K562 (cell line): Measurements from ENCODE around the gene FTH1. TPM values are rescaled to one million over a fixed set of nuclear protein-coding genes. Genes with fewer than 3 reads are reported as not detected.

Experiments used
- ARID2 ChIP-seq: fragments of 450-650 bp; IDR thresholded peaks from 2 replicates; pipeline ENCODE4 v1.6.1; 2017; ENCODE audit warnings: antibody characterized with exemption, mild to moderate bottlenecking
- ATF1 ChIP-seq, 2 experiments: fragments of 450-650 bp in 1 of 2; IDR thresholded peaks; 2 replicates each; pipeline ENCODE4 v1.6.1; 2016; ENCODE audit warnings: missing compliant biosample characterization in 1 of 2, missing genetic modification characterization in 1 of 2
- ATF6 ChIP-seq: sonication (generic); formaldehyde crosslinking; IDR thresholded peaks from 2 replicates; pipeline ENCODE4 v1.4.0; 2020; ENCODE audit warnings: mild to moderate bottlenecking, missing genetic modification reagents
- CBX1 ChIP-seq: sonication (generic); IDR thresholded peaks from 2 replicates; pipeline ENCODE4 v1.6.1; 2016; ENCODE audit warnings: antibody characterized with exemption, low read depth, mild to moderate bottlenecking
- FOSL1 ChIP-seq: fragments of 200-800 bp; sonication (Bioruptor generic); conservative IDR thresholded peaks from 2 replicates; pipeline ENCODE4 v1.6.1; 2016; ENCODE audit warnings: missing genetic modification characterization, missing compliant biosample characterization
- KDM5B ChIP-seq: fragments of 200-600 bp; sonication (generic); IDR thresholded peaks from 2 replicates; pipeline ENCODE4 v1.6.1; 2012; ENCODE audit warnings: low read depth, mild to moderate bottlenecking, moderate library complexity, low read length, control low read depth, inconsistent platforms; ENCODE audit not compliant: insufficient replicate concordance
- LCOR ChIP-seq: sonication (generic); formaldehyde crosslinking; IDR thresholded peaks from 2 replicates; pipeline ENCODE4 v1.8.0; 2022; ENCODE audit warnings: mild to moderate bottlenecking, missing genetic modification reagents
- MYBL2 ChIP-seq, 2 experiments: fragments of 450-650 bp in 1 of 2; sonication (generic) in 1 of 2; formaldehyde crosslinking in 1 of 2; IDR thresholded peaks; 2 replicates each; pipeline versions ENCODE4 v1.6.1 to v1.8.1; 2017 to 2022; ENCODE audit warnings: borderline replicate concordance in 1 of 2, inconsistent platforms in 1 of 2, low read depth in 1 of 2, mild to moderate bottlenecking in 1 of 2, missing genetic modification reagents in 1 of 2, moderate library complexity in 1 of 2
- NFIC ChIP-seq: fragments of 450-650 bp; IDR thresholded peaks from 2 replicates; pipeline ENCODE4 v1.6.1; 2017; ENCODE audit warnings: mild to moderate bottlenecking, inconsistent platforms
- NRF1 ChIP-seq, 2 experiments: fragments of 450-650 bp; IDR thresholded peaks in 1 of 2; conservative IDR thresholded peaks in 1 of 2; 2 replicates each; pipeline ENCODE4 v1.6.1; 2014; ENCODE audit warnings: mild to moderate bottlenecking in 2 of 2
- PCBP1 ChIP-seq: fragments of 200-400 bp; formaldehyde crosslinking; IDR thresholded peaks from 2 replicates; pipeline ENCODE4 v1.6.1; 2018; ENCODE audit warnings: mild to moderate bottlenecking, low read depth, low read length; ENCODE audit not compliant: poor library complexity, severe bottlenecking
- PHF21A ChIP-seq: fragments of 450-650 bp; IDR thresholded peaks from 2 replicates; pipeline ENCODE4 v1.6.1; 2017; ENCODE audit warnings: low read depth, borderline replicate concordance
- PRMT5 ChIP-seq: sonication (generic); formaldehyde crosslinking; IDR thresholded peaks from 2 replicates; pipeline ENCODE4 v1.5.0; 2020; ENCODE audit warnings: missing genetic modification reagents
- PTTG1 ChIP-seq: fragments of 450-650 bp; IDR thresholded peaks from 2 replicates; pipeline ENCODE4 v1.6.1; 2016; ENCODE audit warnings: low read depth, mild to moderate bottlenecking, missing genetic modification characterization, missing compliant biosample characterization
- PURB ChIP-seq: sonication (generic); formaldehyde crosslinking; IDR thresholded peaks from 2 replicates; pipeline ENCODE4 v1.9.0; 2021; ENCODE audit warnings: low read depth, mild to moderate bottlenecking, missing genetic modification reagents
- RAD21 ChIP-seq, 2 experiments: fragments of 250-450 bp in 1 of 2; fragments of 450-650 bp in 1 of 2; sonication (Bioruptor Pico) in 1 of 2; formaldehyde crosslinking in 1 of 2; IDR thresholded peaks in 1 of 2; conservative IDR thresholded peaks in 1 of 2; 2 replicates each; pipeline versions ENCODE4 v1.4.0 to v1.8.0; 2020 to 2022; ENCODE audit warnings: mild to moderate bottlenecking in 2 of 2, moderate library complexity in 1 of 2
- STAT5A ChIP-seq: IDR thresholded peaks from 2 replicates; pipeline ENCODE4 v1.6.1; 2012; ENCODE audit warnings: low read length, inconsistent platforms, borderline replicate concordance
- USF2 ChIP-seq: sonication (generic); formaldehyde crosslinking; IDR thresholded peaks from 2 replicates; pipeline ENCODE4 v1.5.0; 2020; ENCODE audit warnings: missing genetic modification reagents
- ZNF134 ChIP-seq: fragments of 250-450 bp; sonication (Bioruptor Pico); conservative IDR thresholded peaks from 2 replicates; pipeline ENCODE4 v1.4.0; 2020
- ZNF347 ChIP-seq: fragments of 450-650 bp; formaldehyde crosslinking; IDR thresholded peaks from 2 replicates; pipeline ENCODE4 v1.4.0; 2020; ENCODE audit warnings: low read depth, mild to moderate bottlenecking, moderate library complexity
- polyA plus RNA-seq, 8 experiments: library from polyadenylated mRNA; depleted of rRNA in 4 of 8; stranded (reverse) in 5 of 8; unstranded in 3 of 8; fragments of >200 nt; fragmentation: Nextera tagmentation in 2 of 8; fragmentation: Illumina TruSeq in 1 of 8; extraction: Ambion mirVana in 2 of 8; extraction: Trizol in 1 of 8; gene quantifications; 2 replicates each; pipeline versions ENCODE4 v1.2.1 to v1.2.3, GENCODE V29; 2011 to 2014; ENCODE audit warnings: inconsistent platforms in 1 of 8, missing spikeins in 1 of 8
- total RNA-seq, 7 experiments: library from RNA; depleted of rRNA in 6 of 7; stranded (reverse); fragments of >200 nt in 6 of 7; fragmentation: Illumina TruSeq in 2 of 7; extraction: Trizol in 2 of 7; gene quantifications; 2 replicates each; pipeline versions ENCODE4 v1.2.1 to v1.2.3, GENCODE V29; 2011 to 2021; ENCODE audit warnings: low replicate concordance in 1 of 7
- TF ChIP-seq, protein P1 (sequence below): IDR thresholded peaks from 2 replicates; pipeline ENCODE4 v1.6.1; 2014; ENCODE audit warnings: antibody characterized with exemption

FTH1 gene
- total and polyA plus RNA-seq, 9 of the 15 experiments (the other 6 are each of a cell fraction or from before 2014, with no cell fraction given), result 370 to 3,146 (median 802) TPM

DNA sequence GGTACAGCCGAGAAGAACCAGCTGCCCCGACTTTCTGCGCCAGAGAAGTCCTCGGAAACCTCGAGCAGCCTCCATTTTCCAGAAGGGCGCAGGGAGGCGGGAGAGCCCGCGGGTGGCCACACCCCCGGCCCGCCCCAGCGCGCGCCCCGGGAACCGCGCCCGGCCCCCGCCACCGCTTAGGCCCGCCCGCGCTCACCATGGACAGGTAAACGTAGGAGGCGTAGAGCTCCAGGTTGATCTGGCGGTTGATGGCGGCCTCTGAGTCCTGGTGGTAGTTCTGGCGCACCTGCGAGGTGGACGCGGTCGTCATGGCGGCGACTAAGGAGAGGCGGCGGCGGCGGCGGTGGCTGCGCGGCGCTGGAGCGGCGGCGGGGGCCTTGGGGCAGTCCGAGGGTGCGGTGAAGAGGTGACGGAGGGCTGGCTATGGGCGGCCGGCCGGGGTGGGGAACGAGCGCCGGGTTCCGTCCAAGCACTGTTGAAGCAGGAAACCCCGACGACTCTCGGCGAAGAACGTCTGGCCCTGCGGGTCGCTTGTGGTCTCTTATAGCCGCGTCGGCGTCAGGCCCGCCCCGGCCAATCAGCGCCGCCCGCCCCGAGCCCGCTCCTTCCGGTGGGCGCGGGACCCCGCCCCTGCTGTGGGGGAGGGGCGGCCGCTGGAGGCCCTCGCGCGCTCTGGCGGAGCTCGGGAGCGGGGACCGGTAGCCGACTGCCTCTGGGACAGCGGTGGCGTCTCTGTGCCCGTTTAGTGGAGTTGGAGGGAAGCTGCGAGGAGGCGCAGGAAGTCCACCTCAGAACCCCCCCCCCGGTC lies at the start of gene FTH1 (continued):
- TF ChIP-seq NFIC (peak; percentile 75), PTTG1 (tag) (no peak), RAD21 (CRISPR knock-in tag; conservative IDR thresholded peaks at IDR 0.05 in 1 of 2, IDR thresholded peaks at IDR 0.05 in 1 of 2) (peak; percentile 15 to 28; a peak in 1 of 4 replicates), ARID2 (no peak), ZNF134 (no peak), KDM5B (peak; percentile 95), STAT5A (no peak), USF2 (no peak), ZNF347 (CRISPR knock-in tag) (no peak), CBX1 (peak; percentile 82), PURB (no peak), ATF1 (CRISPR knock-in tag; IDR thresholded peaks at IDR 0.05) (no peak; the same call in 1 of the 2 replicates), ATF1 (tag; IDR thresholded peaks at IDR 0.05) (peak; percentile 84), LCOR (no peak), PHF21A (no peak), MYBL2 (IDR thresholded peaks at IDR 0.05; ENCODE audit: low read depth) (no peak), MYBL2 (CRISPR knock-in tag; IDR thresholded peaks at IDR 0.05; ENCODE audit: borderline replicate concordance) (no peak), PCBP1 (peak; percentile 94), FOSL1 (tag) (no peak), NRF1 (conservative IDR thresholded peaks at IDR 0.05 in 1 of 2, IDR thresholded peaks at IDR 0.05 in 1 of 2) (peak in 1 of 2 experiments; percentile 49; a peak in 2 of 4 replicates), ATF6 (CRISPR knock-in tag) (peak; percentile 28; the same call in 1 of the 2 replicates), PRMT5 (CRISPR knock-in tag) (no peak; the same call in 1 of the 2 replicates)
- TF ChIP-seq, protein P1, sequence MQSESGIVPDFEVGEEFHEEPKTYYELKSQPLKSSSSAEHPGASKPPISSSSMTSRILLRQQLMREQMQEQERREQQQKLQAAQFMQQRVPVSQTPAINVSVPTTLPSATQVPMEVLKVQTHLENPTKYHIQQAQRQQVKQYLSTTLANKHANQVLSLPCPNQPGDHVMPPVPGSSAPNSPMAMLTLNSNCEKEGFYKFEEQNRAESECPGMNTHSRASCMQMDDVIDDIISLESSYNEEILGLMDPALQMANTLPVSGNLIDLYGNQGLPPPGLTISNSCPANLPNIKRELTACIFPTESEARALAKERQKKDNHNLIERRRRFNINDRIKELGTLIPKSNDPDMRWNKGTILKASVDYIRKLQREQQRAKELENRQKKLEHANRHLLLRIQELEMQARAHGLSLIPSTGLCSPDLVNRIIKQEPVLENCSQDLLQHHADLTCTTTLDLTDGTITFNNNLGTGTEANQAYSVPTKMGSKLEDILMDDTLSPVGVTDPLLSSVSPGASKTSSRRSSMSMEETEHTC, result 0 out of 2 replicates have a peak, but pooled peaks have one; percentile 32
